Esophagus squamous epithelium (tissue), 5 donors: Measurements from ENCODE around the gene EXD2. TPM values are rescaled to one million over a fixed set of nuclear protein-coding genes. Genes with fewer than 3 reads are reported as not detected.
A peak's percentile ranks its signal among the peaks of the same experiment; 100 is the strongest.

Experiments used
- DNase-seq: peaks from one replicate; lab custom pipeline; 2025; lab: John Stamatoyannopoulos, UW
- H3K27ac ChIP-seq, 4 donors: fragments of 200-600 bp; sonication (generic); one replicate each; pipeline ENCODE4 v1.5.1; 2016 to 2019; ENCODE audit warnings: mild to moderate bottlenecking in 1 of 4
- H3K27me3 ChIP-seq, 4 donors: fragments of 200-600 bp; sonication (generic); 1 replicate in 3 of 4; 2 replicates in 1 of 4; pipeline versions ENCODE4 v1.5.1 to v1.6.0; 2017 to 2021; ENCODE audit warnings: antibody characterized with exemption in 1 of 4
- H3K36me3 ChIP-seq, 3 donors: fragments of 200-600 bp; sonication (generic); one replicate each; pipeline ENCODE4 v1.5.1; 2016 to 2019
- H3K4me1 ChIP-seq, 3 donors: fragments of 200-600 bp; sonication (generic); one replicate each; pipeline ENCODE4 v1.5.1; 2017 to 2019
- H3K4me3 ChIP-seq, 4 donors: fragments of 200-600 bp; sonication (generic); 1 replicate in 3 of 4; 2 replicates in 1 of 4; pipeline ENCODE4 v1.5.1; 2016 to 2019; ENCODE audit warnings: mild to moderate bottlenecking in 2 of 4, moderate library complexity in 1 of 4
- H3K9me3 ChIP-seq, 3 donors: fragments of 200-600 bp; sonication (generic); one replicate each; pipeline ENCODE4 v1.5.1; 2016 to 2019
- POLR2A ChIP-seq, 4 donors: fragments of 450-650 bp; IDR thresholded peaks; one replicate each; pipeline ENCODE4 v1.6.1; 2017; ENCODE audit warnings: antibody characterized with exemption in 4 of 4, mild to moderate bottlenecking in 4 of 4, moderate library complexity in 3 of 4
- WGBS, 2 donors: methylation state at CpG; one replicate each; pipeline ENCODE4 v1.1.5; 2018; 5-methylcytosine and 5-hydroxymethylcytosine counted together
- intact Hi-C: fragments of 100-400 bp; cut with DNase I; formaldehyde crosslinking; loops from one replicate; pipeline ENCODE4 v1.15.0; 2022
- total RNA-seq, 4 donors: library from RNA; depleted of rRNA; stranded (reverse); fragments of >200 nt; gene quantifications; one replicate each; pipeline ENCODE4 v1.1.0, GENCODE V29; 2016
- TF ChIP-seq, protein P1 (sequence below), 6 experiments: fragments of 450-650 bp in 4 of 6; fragments of 200-600 bp in 2 of 6; sonication (generic) in 2 of 6; IDR thresholded peaks; one replicate each; pipeline ENCODE4 v1.5.1; 2016 to 2019; ENCODE audit warnings: antibody characterized with exemption in 6 of 6, mild to moderate bottlenecking in 4 of 6, moderate library complexity in 4 of 6
- donor health status: DM: yes; HTN: yes; CAD: no.

EXD2 gene
- total RNA-seq, 4 donors from 2014 or later, result 12.3 to 22.9 (median 19.9) TPM

GRCh38 chr14:69151458-69152180 is 39.7 kb upstream of the EXD2 start:
- peak overlapping the region; percentile 88 to 100 (median 94) for H3K4me3 ChIP-seq
- intact Hi-C loops, result no loop called here
- H3K36me3 ChIP-seq, result peaks cover 0 to 24% (median 0%) of the 10 kb centered on the region in 3 donors
- peak in 1 of 4 donors; percentile 34 for TF ChIP-seq POLR2A (IDR thresholded peaks at IDR 0.05)
- TF ChIP-seq, protein P1, sequence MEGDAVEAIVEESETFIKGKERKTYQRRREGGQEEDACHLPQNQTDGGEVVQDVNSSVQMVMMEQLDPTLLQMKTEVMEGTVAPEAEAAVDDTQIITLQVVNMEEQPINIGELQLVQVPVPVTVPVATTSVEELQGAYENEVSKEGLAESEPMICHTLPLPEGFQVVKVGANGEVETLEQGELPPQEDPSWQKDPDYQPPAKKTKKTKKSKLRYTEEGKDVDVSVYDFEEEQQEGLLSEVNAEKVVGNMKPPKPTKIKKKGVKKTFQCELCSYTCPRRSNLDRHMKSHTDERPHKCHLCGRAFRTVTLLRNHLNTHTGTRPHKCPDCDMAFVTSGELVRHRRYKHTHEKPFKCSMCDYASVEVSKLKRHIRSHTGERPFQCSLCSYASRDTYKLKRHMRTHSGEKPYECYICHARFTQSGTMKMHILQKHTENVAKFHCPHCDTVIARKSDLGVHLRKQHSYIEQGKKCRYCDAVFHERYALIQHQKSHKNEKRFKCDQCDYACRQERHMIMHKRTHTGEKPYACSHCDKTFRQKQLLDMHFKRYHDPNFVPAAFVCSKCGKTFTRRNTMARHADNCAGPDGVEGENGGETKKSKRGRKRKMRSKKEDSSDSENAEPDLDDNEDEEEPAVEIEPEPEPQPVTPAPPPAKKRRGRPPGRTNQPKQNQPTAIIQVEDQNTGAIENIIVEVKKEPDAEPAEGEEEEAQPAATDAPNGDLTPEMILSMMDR (IDR thresholded peaks at IDR 0.05), result peak; percentile 32 to 73 (median 42)
- peak overlapping the region; percentile 90 to 97 (median 94) for H3K27ac ChIP-seq
- no peaks in the 10 kb centered on the region for H3K27me3 ChIP-seq
- peak; percentile 15 for DNase-seq
- H3K9me3 ChIP-seq, result no peaks in the 10 kb centered on the region
- peaks cover 10 to 63% (median 23%) of the 10 kb centered on the region in 3 donors for H3K4me1 ChIP-seq
- WGBS, 2 donors, result 0% methylated on average over 1 to 2 of the region's 57 CpGs

DNA sequence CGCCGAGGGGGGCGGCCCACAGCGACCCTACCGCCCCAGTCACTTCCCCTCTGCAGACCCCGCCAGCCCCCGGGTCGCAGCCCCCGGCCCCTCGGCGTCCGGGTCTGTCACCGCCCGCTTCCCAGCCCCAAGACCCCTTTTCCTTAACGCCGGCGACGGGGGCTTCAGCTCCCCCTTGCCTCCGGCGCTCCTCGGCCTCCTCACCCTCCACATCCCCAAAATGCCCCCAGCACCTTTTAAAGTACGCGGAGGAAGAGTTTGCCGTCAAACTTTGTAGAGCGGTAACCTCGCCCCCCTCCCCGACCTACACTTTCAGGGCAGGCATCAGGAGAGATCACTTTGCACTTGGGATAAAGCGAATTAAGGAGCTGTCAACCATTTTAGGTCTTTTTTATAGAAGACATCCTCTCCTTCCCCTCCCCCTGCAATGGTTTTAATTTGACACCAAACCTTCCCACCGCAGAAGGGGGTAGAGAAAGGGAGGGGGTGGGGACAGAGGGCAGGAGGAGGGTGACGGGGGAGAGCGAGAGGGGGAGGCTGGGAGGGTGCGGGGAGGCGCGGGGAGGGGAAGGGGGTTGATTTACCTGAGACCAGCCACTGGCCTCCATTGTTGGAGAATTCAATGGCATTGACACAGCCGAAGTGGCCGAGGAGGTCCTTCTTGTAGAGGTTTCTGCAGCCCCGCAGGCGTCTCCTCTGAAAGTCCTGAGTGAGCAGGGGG is 39.0 kb upstream of the EXD2 start:
- no peak for DNase-seq
- TF ChIP-seq, protein P1 (IDR thresholded peaks at IDR 0.05), result no peak
- no peak for TF ChIP-seq POLR2A (IDR thresholded peaks at IDR 0.05)
- Histone ChIP-seq H3K9me3 (no peaks in the 10 kb centered on the region), H3K4me3 (peak overlapping the region; percentile 88 to 100 (median 94)), H3K27ac (peak overlapping the region; percentile 90 to 97 (median 94)), H3K27me3 (no peaks in the 10 kb centered on the region), H3K4me1 (peaks cover 10 to 56% (median 23%) of the 10 kb centered on the region in 3 donors), H3K36me3 (peaks cover 0 to 18% (median 0%) of the 10 kb centered on the region in 3 donors)
- intact Hi-C loops, result no loop called here
- 1% methylated on average over 16 to 25 of the region's 38 CpGs for WGBS, 2 donors

- peaks cover 10 to 51% (median 23%) of the 10 kb centered on the region in 3 donors for H3K4me1 ChIP-seq
- WGBS, 2 donors, result 0 to 3% methylated on average over 1 to 8 of the region's 26 CpGs
- H3K4me3 ChIP-seq, result peak within 1 kb of the TSS; percentile 88 to 100 (median 94)
- H3K27ac ChIP-seq, result peak within 1 kb of the TSS; percentile 90 to 97 (median 94)
- H3K27me3 ChIP-seq, result no peaks in the 10 kb centered on the region
- H3K9me3 ChIP-seq, result no peaks in the 10 kb centered on the region
- intact Hi-C loops, result no loop called here
- TF ChIP-seq POLR2A (IDR thresholded peaks at IDR 0.05), result no peak
- TF ChIP-seq, protein P1 (IDR thresholded peaks at IDR 0.05), result no peak
- peak; percentile 67 for DNase-seq
- H3K36me3 ChIP-seq, result peaks cover 0 to 15% (median 0%) of the 10 kb centered on the region in 3 donors
Measured at GRCh38 chr14:69152902-69153151, 38.5 kb upstream of the EXD2 start, which contains the start of gene DCAF5. Gene DCAF5 (minus strand): TSS chr14:69153119. CDS start chr14:69152978, 141 bp downstream.

DNA sequence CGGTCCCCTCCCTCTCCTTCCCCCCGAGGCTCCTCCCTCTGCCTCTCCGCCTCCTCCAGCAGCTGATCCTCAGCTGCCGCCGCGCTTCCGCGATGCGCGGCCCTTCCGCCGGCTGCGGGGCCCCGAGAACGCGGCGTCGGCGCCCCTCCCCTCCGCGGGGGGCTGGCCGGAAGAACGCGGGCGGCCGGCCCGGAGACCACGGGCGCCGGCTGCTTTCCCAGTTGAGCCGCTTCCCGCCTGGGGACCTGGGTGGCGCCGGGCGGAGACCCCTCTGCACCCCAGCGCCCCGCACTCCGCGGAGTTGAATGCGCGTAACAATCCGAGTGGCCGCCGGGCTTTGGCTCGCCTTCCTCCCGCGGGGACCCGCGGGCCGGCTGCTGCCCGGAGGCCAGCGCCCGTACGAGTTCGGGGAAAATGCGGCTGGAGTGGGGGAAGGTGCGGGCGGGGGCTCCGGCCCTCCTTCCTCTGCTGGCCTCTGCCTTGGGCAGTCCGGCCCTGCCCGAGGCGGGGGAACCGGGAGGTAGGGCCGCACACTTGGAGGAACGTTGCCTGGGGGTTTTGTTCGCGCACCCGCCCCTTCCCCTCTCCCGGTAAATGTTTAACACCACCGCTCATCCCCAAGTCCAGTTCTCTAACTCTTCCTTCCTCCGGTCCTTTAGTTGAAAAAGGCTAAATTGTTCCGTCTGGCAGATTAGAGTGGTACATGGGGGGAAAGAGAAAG is 38.0 kb upstream of the EXD2 start:
- H3K4me1 ChIP-seq, result peaks cover 10 to 47% (median 23%) of the 10 kb centered on the region in 3 donors
- intact Hi-C loops, result no loop called here
- H3K27me3 ChIP-seq, result no peaks in the 10 kb centered on the region
- WGBS, 2 donors, result 3 to 20% methylated on average over 1 to 18 of the region's 72 CpGs
- no peak for DNase-seq
- peak overlapping the region; percentile 88 to 100 (median 94) for H3K4me3 ChIP-seq
- peak in 3 of 4 donors; percentile 5 to 87 (median 66) for TF ChIP-seq POLR2A (IDR thresholded peaks at IDR 0.05)
- TF ChIP-seq, protein P1 (IDR thresholded peaks at IDR 0.05), result peak in 3 of 6 experiments; percentile 5 to 23 (median 8)
- H3K9me3 ChIP-seq, result no peaks in the 10 kb centered on the region
- H3K27ac ChIP-seq, result peak overlapping the region; percentile 90 to 97 (median 94)
- H3K36me3 ChIP-seq, result peaks cover 0 to 10% (median 0%) of the 10 kb centered on the region in 3 donors
